ENCODE measurements around the gene SYPL1. TPM values are rescaled to one million over a fixed set of nuclear protein-coding genes. Genes with fewer than 3 reads are reported as not detected.

SYPL1 gene
- total and polyA plus RNA-seq, 8 donors: 5.2 to 157 (median 70.6) TPM

GRCh38 chr7:106088014-106088413, 24.1 kb downstream of the SYPL1 start:
- WGBS, 5 donors: 97 to 100% (median 98%) methylated on average over 1 of the region's 1 CpG
- Histone ChIP-seq H3K9me3 (no peaks in the 10 kb centered on the region), H3K4me3 (no peak overlapping the region), H3K27ac (no peak overlapping the region), H3K4me1 (no peaks in the 10 kb centered on the region), H3K27me3 (no peaks in the 10 kb centered on the region), H3K36me3 (peaks cover 14 to 60% (median 46%) of the 10 kb centered on the region in 4 donors)
- TF ChIP-seq POLR2AphosphoS5 (IDR thresholded peaks at IDR 0.05) (no peak), CTCF (IDR thresholded peaks at IDR 0.05) (no peak), POLR2A (IDR thresholded peaks at IDR 0.05) (no peak)
- DNase-seq: no peak
- intact Hi-C loops (cut with DNase I; ENCODE audit: low total_unique reads): no loop called here

GRCh38 chr7:106086062-106086461, 26.1 kb downstream of the SYPL1 start:
- 95 to 98% (median 96%) methylated on average over 4 of the region's 4 CpGs for WGBS, 5 donors
- H3K4me3 ChIP-seq: no peak overlapping the region
- H3K4me1 ChIP-seq: peaks cover 0 to 12% (median 3%) of the 10 kb centered on the region in 4 donors
- intact Hi-C loops (cut with DNase I; ENCODE audit: low total_unique reads): no loop called here
- TF ChIP-seq POLR2AphosphoS5 (IDR thresholded peaks at IDR 0.05) (no peak), POLR2A (IDR thresholded peaks at IDR 0.05) (no peak), CTCF (IDR thresholded peaks at IDR 0.05) (no peak), EP300 (IDR thresholded peaks at IDR 0.05) (no peak)
- no peaks in the 10 kb centered on the region for H3K9me3 ChIP-seq
- DNase-seq: no peak
- no peak overlapping the region for H3K27ac ChIP-seq
- H3K36me3 ChIP-seq: peaks cover 9 to 41% (median 27%) of the 10 kb centered on the region in 4 donors
- H3K27me3 ChIP-seq: no peaks in the 10 kb centered on the region

GRCh38 chr7:106085015-106085414, 27.1 kb downstream of the SYPL1 start:
- H3K27me3 ChIP-seq: no peaks in the 10 kb centered on the region
- no peak overlapping the region for H3K4me3 ChIP-seq
- intact Hi-C loops (cut with DNase I; ENCODE audit: low total_unique reads): no loop called here
- H3K9me3 ChIP-seq: no peaks in the 10 kb centered on the region
- no peak overlapping the region for H3K27ac ChIP-seq
- H3K4me1 ChIP-seq: peaks cover 0 to 12% (median 3%) of the 10 kb centered on the region in 4 donors
- H3K36me3 ChIP-seq: peaks cover 9 to 31% (median 17%) of the 10 kb centered on the region in 4 donors
- no peak for DNase-seq
- TF ChIP-seq EP300 (IDR thresholded peaks at IDR 0.05): no peak
- no peak for TF ChIP-seq CTCF (IDR thresholded peaks at IDR 0.05)
- no peak for TF ChIP-seq POLR2A (IDR thresholded peaks at IDR 0.05)
- TF ChIP-seq POLR2AphosphoS5 (IDR thresholded peaks at IDR 0.05): no peak

GRCh38 chr7:106083717-106084116, 28.4 kb downstream of the SYPL1 start:
- H3K4me1 ChIP-seq: peaks cover 0 to 12% (median 3%) of the 10 kb centered on the region in 4 donors
- H3K9me3 ChIP-seq: no peaks in the 10 kb centered on the region
- 75 to 86% (median 78%) methylated on average over 3 of the region's 3 CpGs for WGBS, 5 donors
- TF ChIP-seq POLR2AphosphoS5 (IDR thresholded peaks at IDR 0.05) (no peak), CTCF (IDR thresholded peaks at IDR 0.05) (no peak), EP300 (IDR thresholded peaks at IDR 0.05) (no peak), POLR2A (IDR thresholded peaks at IDR 0.05) (no peak)
- no peak overlapping the region for H3K4me3 ChIP-seq
- H3K36me3 ChIP-seq: peaks cover 4 to 18% (median 7%) of the 10 kb centered on the region in 4 donors
- H3K27me3 ChIP-seq: no peaks in the 10 kb centered on the region
- H3K27ac ChIP-seq: no peak overlapping the region
- DNase-seq: no peak
- intact Hi-C loops (cut with DNase I; ENCODE audit: low total_unique reads): no loop called here

All from stomach (tissue), 9 donors.